ENCODE results near the gene ABHD17B. TPM values are rescaled to one million over a fixed set of nuclear protein-coding genes. Genes with fewer than 3 reads are reported as not detected.
"Not testable (repeated sequence)": the region's sequence is repeated elsewhere in the genome, so short reads cannot be mapped to it uniquely, and the experiment has no call there.

The ABHD17B gene
- total RNA-seq, 1 experiment from 2014 or later = 21.1 TPM

DNA sequence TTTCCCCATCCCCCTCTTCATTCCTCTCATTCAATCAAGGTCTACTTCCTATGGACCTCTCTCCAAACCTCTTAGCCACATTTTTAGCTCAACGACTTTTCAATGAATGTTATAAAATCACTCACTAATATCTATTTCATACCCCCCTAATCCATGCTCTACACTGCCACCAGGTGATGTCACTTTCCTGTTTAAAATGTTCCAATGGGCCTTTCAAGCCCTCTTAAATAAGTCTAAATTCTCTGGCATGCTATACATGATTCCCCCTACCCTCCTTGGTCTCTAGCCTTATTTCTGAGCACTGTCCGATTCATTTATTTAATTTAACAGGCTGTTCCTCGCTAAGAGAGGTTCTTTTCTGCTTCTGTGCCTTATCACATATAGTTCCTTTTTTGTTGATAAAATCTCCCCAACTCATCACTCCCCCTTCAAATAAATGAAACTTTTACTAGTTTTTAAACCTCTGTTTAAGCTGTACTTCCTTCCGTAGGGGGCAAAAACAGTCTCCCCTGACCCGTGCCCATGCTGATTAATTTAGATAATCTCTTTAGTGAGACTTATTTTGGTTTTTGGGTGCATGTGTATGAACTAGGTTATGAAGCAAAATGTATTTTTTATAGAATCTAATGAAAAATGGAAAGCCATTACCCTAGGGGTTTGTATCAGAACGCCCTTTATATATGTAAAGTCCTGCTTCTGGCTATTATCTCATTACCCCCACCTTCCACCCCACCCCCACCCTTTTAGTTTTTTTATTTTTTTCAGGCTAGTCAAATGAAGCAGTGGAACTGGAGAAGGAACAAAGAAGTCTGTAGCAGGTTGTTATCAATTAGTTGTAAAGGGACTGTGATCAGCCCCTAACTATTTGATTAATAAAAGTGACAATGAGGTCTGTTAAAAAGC lies 9.0 kb downstream of the ABHD17B start:
- DNase-seq (ENCODE audit: low read depth, low spot score) = no peak
- intact Hi-C loops (cut with micrococcal nuclease; ENCODE audit: unreplicated experiment) (no loop called here), in situ Hi-C loops (cut with HindIII; ENCODE audit: low pct_unique_long_range_greater_than_20kb, low sequenced_read_pairs) (no loop called here)
- no peak overlapping the region for H3K4me3 ChIP-seq (ENCODE audit: low read depth in 2 of 2, low read length in 2 of 2)
- no peaks in the 10 kb centered on the region for H3K9me3 ChIP-seq (ENCODE audit: control insufficient read depth, insufficient read depth, low read depth, low read length)
- ChIA-PET CTCF (interaction anchor here (0.7 kb wide), 1 partner anchor 83 kb away, joined by 3 read pairs; no protein-coding TSS in a partner anchor), POLR2A (no interaction called here)
- H3K36me3 ChIP-seq (ENCODE audit: control insufficient read depth, insufficient read depth, low read length) = no peaks in the 10 kb centered on the region
- BruUV-seq (replicated peaks) = no TSS peak
- peaks cover 10% of the 10 kb centered on the region; the same call in 1 of the 2 replicates for H3K4me1 ChIP-seq (ENCODE audit: control insufficient read depth, insufficient read depth, low read length)
- H3K27me3 ChIP-seq (ENCODE audit: control insufficient read depth, insufficient read depth, low read length) = no peaks in the 10 kb centered on the region
- ATAC-seq = no peak
- TF ChIP-seq TCF7L2 (IDR thresholded peaks at IDR 0.05; ENCODE audit: low read depth, low read length) (no peak), POLR2AphosphoS5 (IDR thresholded peaks at IDR 0.05; ENCODE audit: low read depth, low read length) (no peak), SIN3A (IDR thresholded peaks at IDR 0.05; ENCODE audit: borderline replicate concordance, insufficient read depth, low read depth, low read length) (no peak)
- TF ChIP-seq, protein P1, sequence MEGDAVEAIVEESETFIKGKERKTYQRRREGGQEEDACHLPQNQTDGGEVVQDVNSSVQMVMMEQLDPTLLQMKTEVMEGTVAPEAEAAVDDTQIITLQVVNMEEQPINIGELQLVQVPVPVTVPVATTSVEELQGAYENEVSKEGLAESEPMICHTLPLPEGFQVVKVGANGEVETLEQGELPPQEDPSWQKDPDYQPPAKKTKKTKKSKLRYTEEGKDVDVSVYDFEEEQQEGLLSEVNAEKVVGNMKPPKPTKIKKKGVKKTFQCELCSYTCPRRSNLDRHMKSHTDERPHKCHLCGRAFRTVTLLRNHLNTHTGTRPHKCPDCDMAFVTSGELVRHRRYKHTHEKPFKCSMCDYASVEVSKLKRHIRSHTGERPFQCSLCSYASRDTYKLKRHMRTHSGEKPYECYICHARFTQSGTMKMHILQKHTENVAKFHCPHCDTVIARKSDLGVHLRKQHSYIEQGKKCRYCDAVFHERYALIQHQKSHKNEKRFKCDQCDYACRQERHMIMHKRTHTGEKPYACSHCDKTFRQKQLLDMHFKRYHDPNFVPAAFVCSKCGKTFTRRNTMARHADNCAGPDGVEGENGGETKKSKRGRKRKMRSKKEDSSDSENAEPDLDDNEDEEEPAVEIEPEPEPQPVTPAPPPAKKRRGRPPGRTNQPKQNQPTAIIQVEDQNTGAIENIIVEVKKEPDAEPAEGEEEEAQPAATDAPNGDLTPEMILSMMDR (IDR thresholded peaks at IDR 0.05) = no peak; the same call in 1 of the 2 replicates
- TF ChIP-seq, protein P2, sequence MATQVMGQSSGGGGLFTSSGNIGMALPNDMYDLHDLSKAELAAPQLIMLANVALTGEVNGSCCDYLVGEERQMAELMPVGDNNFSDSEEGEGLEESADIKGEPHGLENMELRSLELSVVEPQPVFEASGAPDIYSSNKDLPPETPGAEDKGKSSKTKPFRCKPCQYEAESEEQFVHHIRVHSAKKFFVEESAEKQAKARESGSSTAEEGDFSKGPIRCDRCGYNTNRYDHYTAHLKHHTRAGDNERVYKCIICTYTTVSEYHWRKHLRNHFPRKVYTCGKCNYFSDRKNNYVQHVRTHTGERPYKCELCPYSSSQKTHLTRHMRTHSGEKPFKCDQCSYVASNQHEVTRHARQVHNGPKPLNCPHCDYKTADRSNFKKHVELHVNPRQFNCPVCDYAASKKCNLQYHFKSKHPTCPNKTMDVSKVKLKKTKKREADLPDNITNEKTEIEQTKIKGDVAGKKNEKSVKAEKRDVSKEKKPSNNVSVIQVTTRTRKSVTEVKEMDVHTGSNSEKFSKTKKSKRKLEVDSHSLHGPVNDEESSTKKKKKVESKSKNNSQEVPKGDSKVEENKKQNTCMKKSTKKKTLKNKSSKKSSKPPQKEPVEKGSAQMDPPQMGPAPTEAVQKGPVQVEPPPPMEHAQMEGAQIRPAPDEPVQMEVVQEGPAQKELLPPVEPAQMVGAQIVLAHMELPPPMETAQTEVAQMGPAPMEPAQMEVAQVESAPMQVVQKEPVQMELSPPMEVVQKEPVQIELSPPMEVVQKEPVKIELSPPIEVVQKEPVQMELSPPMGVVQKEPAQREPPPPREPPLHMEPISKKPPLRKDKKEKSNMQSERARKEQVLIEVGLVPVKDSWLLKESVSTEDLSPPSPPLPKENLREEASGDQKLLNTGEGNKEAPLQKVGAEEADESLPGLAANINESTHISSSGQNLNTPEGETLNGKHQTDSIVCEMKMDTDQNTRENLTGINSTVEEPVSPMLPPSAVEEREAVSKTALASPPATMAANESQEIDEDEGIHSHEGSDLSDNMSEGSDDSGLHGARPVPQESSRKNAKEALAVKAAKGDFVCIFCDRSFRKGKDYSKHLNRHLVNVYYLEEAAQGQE (IDR thresholded peaks at IDR 0.05; ENCODE audit: insufficient read depth in 1 of 2, low read depth in 2 of 2, low read length in 1 of 2) = no peak
- no peak overlapping the region for H3K27ac ChIP-seq (ENCODE audit: low read length)

DNA sequence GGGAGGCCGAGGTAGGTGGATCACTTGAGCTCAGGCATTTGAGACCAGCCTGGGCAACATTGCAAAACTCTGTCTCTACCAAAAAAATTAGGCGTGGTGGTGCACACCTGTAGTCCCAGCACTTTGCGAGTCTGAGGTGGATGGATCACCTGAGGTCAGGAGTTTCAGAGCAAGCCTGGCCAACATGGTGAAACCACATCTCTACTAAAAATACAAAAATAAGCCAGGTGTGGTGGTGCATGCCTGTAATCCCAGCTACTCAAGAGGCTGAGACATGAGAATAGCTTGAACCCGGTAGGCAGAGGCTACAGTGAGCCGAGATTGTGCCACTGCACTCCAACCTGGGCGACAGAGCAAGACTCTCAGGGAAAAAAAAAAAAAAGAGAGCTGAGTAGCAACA lies 12.2 kb downstream of the ABHD17B start:
- BruUV-seq (replicated peaks); DNase-seq (ENCODE audit: low read depth, low spot score); H3K4me3 ChIP-seq (ENCODE audit: low read depth in 2 of 2, low read length in 2 of 2); H3K36me3 ChIP-seq (ENCODE audit: control insufficient read depth, insufficient read depth, low read length); H3K27me3 ChIP-seq (ENCODE audit: control insufficient read depth, insufficient read depth, low read length); intact Hi-C loops (cut with micrococcal nuclease; ENCODE audit: unreplicated experiment); H3K27ac ChIP-seq (ENCODE audit: low read length); H3K4me1 ChIP-seq (ENCODE audit: control insufficient read depth, insufficient read depth, low read length); in situ Hi-C loops (cut with HindIII; ENCODE audit: low pct_unique_long_range_greater_than_20kb, low sequenced_read_pairs); ATAC-seq; H3K9me3 ChIP-seq (ENCODE audit: control insufficient read depth, insufficient read depth, low read depth, low read length): not testable (repeated sequence)
- ChIA-PET CTCF (interaction anchor here (0.6 kb wide), 1 partner anchor 332 kb away, joined by 5 read pairs; no protein-coding TSS in a partner anchor), POLR2A (interaction anchor here (0.6 to 0.9 kb wide), 2 partner anchors 13 to 14 kb away, joined by 3 to 9 read pairs; partner anchors contain the start of gene C9orf85)

DNA sequence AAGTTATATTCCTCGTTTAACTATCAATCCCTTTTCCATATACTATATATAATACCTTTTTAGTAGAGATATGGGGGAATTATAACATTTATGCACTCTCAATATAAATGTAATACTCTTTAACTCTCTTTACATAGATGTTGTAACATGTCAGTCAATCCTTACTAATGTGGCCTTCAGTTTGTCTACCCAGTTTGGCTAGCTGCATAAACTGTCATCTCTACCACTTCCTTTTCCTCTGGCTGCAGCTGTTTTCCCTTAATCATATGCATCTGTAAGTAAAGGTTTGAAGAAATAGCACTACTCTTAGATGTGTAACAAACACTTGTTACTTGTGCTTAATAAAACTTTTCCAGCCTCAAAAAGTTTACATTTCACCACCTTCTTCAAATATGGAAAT lies 13.4 kb downstream of the ABHD17B start:
- H3K36me3 ChIP-seq (ENCODE audit: control insufficient read depth, insufficient read depth, low read length) = no peaks in the 10 kb centered on the region
- no peaks in the 10 kb centered on the region for H3K27me3 ChIP-seq (ENCODE audit: control insufficient read depth, insufficient read depth, low read length)
- H3K4me1 ChIP-seq (ENCODE audit: control insufficient read depth, insufficient read depth, low read length) = peaks cover 7% of the 10 kb centered on the region; the same call in 1 of the 2 replicates
- DNase-seq (ENCODE audit: low read depth, low spot score) = no peak
- ChIA-PET CTCF (no interaction called here), POLR2A (no interaction called here)
- no peak for ATAC-seq
- no peaks in the 10 kb centered on the region for H3K9me3 ChIP-seq (ENCODE audit: control insufficient read depth, insufficient read depth, low read depth, low read length)
- H3K27ac ChIP-seq (ENCODE audit: low read length) = no peak overlapping the region
- H3K4me3 ChIP-seq (ENCODE audit: low read depth in 2 of 2, low read length in 2 of 2) = no peak overlapping the region
- TF ChIP-seq, protein P1 (IDR thresholded peaks at IDR 0.05) = no peak
- no peak for TF ChIP-seq SIN3A (IDR thresholded peaks at IDR 0.05; ENCODE audit: borderline replicate concordance, insufficient read depth, low read depth, low read length)
- intact Hi-C loops (cut with micrococcal nuclease; ENCODE audit: unreplicated experiment) = no loop called here
- no TSS peak for BruUV-seq (replicated peaks)
- in situ Hi-C loops (cut with HindIII; ENCODE audit: low pct_unique_long_range_greater_than_20kb, low sequenced_read_pairs) = no loop called here

All from Panc1 (cell line).